Stimulated activated CD4-positive, alpha-beta T cell treated with anti-CD3 and anti-CD28 coated beads, Interleukin-4, amount 100 ng/mL, for 4 hours (primary cell): Measurements from ENCODE around the gene GPR149.
"Not testable (repeated sequence)": the region's sequence is repeated elsewhere in the genome, so short reads cannot be mapped to it uniquely, and the experiment has no call there.

ENCODE experiments used
- DNase-seq, 2 experiments: peaks; one replicate each; pipeline ENCODE4 v3.0.0-alpha.2; 2020

Gene GPR149, protein sequence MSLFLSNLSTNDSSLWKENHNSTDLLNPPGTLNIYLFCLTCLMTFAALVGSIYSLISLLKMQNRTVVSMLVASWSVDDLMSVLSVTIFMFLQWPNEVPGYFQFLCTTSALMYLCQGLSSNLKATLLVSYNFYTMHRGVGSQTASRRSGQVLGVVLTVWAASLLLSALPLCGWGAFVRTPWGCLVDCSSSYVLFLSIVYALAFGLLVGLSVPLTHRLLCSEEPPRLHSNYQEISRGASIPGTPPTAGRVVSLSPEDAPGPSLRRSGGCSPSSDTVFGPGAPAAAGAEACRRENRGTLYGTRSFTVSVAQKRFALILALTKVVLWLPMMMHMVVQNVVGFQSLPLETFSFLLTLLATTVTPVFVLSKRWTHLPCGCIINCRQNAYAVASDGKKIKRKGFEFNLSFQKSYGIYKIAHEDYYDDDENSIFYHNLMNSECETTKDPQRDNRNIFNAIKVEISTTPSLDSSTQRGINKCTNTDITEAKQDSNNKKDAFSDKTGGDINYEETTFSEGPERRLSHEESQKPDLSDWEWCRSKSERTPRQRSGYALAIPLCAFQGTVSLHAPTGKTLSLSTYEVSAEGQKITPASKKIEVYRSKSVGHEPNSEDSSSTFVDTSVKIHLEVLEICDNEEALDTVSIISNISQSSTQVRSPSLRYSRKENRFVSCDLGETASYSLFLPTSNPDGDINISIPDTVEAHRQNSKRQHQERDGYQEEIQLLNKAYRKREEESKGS

DNA sequence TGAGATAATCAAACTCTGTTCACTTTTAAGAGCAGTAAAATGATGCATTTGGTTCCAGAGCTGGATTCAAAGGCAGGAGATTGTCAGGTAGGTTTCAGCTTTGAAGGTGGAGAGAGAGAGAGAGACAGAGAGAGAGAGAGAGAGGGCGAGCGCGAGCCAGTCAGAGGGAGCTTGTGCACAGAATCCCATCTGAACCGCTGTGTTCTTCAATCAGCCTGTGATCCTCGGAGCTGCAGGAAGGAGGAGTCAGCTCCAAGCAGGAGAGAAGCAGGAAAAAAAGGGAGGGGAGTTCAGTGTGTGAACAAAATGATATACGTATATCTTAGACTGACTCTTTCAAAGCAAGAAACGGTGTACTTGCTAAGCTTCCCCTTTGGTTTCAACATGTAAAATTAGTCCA is at the start of gene GPR149:
Gene GPR149 (minus strand): TSS at position 177 of the 400 bp plus-strand sequence. CDS start 575 bp downstream, outside the sequence.
- DNase-seq, result no peak

DNA sequence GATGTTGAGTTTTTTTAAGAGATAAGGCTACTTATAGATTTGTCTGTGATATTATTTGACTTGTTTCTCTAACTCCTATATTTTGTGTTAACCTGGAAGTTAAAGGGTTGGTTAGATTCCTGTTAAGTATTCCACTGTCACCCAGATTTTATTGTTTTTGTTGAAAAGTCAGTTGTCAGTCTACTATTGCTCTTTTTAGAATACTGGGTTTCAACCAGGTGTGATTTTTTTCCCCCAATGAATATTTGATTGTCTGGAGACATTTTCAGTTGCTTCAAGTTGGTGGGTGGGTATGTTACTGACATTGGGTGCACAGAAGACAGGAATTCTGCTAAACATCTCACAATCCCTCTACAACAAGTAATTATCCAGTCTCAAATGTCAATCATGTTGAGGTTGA is 43.8 kb upstream of the GPR149 start:
- DNase-seq, result no peak

DNA sequence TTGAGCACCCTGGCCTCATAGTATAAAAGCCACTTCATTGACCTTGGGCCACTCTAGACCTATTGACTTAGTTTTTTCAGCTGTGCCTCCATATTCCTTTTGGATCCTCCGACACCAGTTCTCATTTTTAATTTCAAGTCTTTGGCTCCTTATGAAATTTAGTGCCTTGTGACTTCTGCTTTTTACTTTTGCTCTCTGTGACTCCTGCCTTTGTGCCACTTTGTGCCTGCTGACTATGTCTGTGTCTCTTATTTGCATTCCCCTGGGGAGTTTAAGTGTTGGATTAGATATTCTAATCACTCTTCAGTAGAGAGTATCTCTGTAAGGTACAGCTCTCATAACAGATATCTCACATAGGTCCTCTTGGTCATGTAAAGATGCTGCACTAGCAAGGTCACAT is 39.6 kb upstream of the GPR149 start:
- DNase-seq, result no peak

DNA sequence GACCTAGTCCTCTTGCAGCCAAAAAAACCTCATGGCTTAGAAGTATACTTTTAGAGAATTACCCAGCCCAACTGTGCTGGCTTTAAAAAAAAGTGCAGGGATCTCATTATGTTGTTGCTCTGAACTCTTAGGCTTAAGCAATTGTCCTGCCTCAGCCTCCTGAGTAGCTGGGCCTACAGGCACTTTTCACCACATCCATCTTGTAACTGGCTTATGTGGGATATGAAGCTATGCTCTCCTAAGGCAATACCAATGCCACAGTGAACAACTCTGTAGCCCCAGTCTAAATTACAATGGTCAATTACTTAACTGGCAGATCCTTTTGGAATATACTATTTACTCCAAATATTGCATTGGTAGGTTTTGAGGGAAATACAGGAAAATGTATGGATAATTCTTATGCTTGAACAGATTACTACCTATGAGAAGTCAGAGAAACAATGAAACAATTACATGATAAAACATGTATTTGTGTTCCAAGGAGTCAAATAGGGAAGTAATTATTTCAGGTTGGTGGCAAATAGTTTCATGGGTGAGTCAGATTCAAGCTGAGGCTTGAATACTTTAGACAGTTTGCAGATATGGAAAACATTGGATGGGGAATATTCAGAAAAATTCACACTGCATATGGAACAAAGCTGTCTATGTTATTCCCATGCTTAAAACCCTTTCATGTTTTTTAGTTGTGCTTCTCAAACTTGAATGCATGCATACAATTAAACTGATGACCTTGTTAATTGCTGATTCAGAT is 34.6 kb upstream of the GPR149 start:
- DNase-seq, result no peak

DNA sequence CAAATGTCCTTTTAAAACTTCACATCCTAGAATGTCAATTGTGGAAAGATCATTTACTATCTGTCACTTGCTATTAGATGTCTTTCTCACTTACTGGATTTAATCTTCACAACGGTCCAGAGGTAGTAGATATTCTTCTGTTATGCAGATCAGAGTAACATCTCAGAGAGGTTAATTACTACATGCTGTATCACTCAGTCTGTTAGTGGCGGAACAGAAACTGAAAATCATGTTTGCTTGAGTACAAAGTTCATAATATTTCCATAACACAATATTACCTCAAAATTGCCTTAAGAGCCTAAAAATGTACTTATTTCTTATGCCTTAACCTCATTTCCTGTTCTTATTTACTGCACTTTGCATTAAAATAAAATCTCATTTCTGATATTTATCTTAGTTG is 28.6 kb upstream of the GPR149 start:
- DNase-seq, result no peak

DNA sequence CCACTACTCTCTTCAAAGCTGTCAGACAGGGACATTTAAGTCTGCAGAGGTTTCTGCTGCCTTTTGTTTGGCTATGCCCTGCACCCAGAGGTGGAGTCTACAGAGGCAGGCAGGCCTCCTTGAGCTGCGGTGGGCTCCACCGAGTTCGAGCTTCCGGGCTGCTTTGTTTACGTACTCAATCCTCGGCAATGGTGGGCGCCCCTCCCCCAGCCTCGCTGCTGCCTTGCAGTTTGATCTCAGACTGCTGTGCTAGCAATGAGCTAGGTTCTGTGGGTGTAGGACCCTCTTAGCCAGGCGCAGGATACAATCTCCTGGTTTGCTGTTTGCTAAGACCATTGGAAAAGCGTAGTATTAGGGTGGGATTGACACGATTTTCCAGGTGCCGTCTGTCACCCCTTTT is 9.1 kb upstream of the GPR149 start:
- not testable (repeated sequence) for DNase-seq

DNA sequence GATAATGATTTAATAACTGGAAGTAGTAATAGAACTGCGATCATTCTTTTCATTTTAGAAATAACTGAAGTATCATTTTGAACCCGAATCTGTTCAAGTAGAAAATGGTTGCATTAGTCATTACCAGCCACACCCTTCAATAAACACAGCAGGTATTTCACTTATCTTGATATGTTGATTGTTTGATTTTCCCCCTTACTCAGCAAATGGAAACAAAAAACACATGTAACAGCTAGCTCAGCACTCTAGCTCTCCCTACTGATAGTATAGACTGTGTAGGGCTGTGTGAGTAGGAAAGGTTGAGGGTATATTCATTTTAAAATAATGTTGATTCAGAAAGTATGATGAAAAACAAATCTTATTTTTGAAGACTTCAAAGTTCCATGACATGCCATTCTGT is 1.1 kb upstream of the GPR149 start:
- no peak for DNase-seq

DNA sequence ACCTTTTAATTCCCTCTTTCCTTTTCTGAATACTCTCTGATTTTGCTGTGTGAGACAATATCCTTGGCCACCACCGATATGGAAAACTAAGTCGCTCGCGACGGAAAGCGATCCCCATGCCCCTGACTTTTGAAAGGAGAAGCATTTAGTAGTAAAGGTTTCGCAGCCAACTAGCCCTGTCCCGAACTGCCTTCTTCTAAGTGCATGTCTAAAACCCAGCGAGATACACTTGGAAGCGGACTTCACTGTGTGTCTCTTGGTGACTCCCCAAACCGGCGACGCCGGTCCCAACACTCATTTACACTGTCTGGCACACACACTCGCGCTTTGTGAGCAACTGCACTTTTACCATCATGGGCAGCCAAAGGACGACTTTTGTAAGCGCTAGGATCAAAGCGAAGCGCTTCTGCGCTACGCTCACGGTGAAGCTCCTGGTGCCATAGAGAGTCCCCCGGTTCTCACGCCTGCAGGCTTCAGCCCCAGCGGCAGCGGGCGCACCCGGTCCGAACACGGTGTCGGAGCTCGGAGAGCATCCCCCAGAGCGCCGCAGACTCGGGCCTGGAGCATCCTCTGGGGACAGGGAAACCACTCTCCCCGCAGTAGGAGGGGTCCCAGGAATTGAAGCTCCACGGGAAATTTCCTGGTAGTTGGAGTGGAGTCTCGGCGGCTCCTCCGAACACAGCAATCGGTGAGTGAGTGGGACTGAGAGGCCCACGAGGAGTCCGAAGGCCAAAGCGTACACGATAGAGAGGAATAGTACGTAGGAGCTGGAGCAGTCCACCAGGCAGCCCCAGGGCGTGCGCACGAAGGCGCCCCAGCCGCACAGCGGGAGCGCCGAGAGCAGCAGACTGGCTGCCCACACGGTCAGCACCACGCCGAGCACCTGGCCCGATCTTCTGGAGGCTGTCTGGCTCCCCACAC is 1.4 kb downstream of the GPR149 start:
- DNase-seq, result no peak

DNA sequence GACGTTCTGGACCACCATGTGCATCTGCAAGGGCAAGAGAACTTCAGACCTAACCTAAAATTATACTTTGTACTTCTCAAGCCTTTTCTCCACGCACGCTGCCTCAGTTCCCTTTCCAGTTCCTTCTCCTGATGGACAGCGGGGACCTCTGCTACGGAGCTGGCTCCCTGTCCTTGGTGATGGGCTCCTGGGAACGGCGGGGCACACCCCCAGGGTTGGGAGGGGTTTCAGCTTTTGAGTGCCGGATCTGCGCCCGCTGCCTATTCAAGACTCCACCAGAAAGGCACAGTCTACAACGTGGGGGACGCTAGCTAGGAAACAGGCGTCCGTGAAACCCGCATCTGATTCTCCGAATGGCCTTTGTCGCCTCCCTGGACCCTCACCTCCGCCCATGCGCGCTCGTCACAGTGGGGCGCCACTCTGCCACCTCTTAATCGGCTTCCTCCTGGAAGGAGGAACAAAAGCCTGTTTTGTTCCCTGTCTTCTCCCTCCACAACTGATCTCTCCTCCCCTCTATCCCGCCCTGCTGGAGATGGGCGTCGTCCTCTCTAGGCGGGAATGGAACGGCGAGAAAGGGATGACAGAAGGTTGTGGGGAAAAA is 2.2 kb downstream of the GPR149 start:
- DNase-seq, result no peak

DNA sequence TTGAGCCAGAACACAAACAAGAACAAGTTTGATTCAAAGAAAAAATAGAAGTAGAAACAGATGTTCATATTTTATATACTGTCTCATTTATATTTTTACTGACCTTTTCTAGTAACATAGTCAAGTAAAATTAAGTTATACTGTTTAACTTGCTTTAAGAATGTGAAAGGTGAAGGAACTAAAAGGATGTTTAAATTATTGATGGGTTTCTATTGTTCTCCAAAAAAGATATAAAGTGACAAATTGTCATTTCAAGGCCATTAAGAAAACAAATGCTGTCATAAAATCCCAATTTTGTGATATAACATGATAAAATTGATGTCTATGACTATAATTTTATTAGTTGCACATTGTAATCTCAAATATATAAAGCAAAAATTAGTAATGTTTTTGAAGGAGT is 7.3 kb downstream of the GPR149 start:
- DNase-seq, result no peak

DNA sequence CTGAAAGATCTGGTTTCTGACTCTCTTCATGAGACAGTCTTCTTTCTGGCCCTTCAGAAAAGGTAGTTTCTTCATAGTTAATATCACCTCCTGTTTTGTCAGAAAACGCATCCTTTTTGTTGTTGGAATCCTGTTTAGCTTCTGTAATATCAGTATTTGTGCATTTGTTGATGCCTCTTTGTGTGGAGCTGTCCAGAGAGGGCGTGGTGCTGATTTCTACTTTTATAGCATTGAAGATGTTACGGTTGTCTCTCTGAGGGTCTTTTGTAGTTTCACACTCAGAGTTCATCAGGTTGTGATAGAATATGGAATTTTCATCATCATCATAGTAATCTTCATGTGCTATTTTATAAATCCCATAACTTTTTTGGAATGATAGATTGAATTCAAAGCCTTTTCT is 8.9 kb downstream of the GPR149 start:
- no peak for DNase-seq

DNA sequence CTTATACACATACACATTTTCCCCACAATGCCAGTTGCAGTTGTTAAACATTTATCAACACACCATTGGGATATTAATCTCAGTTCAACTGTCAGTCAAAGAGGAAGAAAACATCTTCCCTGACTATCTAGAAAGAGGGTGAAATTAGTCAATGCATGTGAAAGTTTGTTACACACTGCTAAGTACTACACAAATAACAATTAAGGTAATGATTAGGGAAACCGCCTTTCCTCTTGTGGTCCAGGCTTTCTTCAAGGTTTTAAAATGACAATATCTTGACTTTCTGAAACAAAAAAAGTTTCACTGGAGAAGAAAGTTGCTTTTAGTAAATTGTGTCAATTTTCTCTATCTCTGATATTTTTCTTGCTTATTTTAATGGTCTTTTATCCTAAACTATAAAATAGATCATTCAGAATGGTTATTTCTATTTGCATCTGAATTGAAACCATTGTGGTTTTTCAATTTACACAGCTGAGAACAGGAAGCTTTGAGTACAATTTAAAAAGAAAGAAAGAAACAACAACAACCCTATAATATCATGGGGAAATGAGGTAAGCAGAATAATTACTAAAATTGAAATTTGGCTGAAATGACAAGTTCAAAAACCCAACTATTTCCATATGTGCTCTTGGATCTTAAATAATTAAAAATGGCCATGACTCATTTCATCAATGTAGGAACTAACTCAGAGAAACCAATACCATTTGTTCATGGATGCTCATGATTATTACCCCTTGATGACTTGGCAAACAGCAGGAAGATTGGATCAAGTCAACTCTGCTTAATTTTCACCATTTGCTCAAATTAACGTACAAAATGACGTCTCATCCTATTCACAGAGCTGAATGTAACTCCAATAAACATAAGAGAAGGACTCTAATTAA is 31.7 kb downstream of the GPR149 start:
- no peak for DNase-seq

DNA sequence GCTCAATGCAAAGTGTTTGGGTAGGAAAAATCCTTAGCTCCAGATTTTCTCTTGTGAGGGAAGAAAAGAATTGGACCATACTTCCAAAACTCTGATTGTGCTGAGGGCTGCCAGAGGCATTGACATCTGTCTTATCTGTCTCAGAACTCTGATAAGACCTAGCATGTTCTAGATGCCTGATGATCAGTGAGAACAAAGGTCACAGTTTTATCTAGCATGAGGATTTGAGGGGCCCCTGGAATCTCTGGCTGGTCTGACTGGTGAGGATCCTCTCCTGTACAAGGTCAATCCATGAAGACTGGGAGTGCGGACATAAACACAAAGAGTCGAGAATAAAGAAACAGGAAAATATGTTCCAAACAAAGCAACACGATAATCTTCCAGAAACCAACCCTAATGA is 40.1 kb downstream of the GPR149 start:
- DNase-seq, result no peak

DNA sequence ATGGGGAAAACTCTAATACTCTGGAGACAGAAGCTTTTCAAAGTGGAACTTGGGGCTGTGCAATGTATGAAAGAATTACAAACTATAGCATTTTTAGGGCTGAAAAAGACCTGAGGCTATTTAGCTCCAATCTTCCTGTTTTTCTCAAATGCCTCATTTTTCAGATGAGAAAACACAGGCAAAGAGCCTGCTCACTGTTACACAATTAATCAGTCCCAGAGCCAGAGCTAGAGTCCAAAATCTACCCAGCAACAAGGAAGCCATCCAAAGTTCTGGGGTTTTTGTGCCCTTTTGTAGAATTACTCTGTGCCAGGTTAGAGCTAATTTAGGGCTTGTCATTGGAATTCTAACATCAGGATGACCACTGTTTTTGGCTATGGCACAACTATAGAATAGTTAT is 45.5 kb downstream of the GPR149 start:
- no peak for DNase-seq

DNA sequence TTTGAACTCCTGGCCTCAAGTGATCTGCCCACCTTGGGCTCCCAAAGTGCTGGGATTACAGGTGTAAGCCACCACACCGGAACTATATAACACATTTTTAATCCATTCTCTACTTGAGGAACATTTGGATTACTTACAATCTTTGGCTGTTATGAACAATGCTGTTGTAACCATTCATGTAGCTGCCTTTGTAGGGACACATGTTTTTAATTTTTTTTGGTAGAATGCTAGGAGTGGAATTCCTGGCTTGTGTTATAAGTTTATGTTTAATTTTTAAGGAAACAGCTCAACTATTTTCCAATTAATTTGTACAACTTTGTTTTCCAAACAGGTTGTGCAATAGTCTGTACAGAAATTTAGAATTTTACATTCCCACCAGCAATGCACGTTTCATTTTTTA is 51.7 kb downstream of the GPR149 start:
- no peak for DNase-seq

DNA sequence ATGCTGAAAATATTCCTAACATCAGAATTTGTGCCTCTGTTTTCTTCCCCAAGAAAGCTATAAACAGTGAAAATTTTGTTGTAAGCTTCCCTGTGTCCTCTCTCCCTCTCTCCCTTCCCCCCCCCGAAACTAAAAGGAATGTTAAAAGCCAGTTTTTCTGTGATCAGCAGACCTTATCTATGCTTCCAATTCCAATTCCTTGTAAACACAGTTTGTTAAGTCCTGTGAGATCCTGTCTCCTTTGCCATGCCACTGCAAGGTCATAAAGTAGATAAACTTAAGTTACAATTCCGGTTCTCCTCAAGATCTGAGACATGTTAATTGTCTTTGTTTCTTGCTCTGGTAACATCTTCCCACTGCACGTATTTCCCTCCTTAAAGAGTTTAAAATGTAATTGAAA is 62.8 kb downstream of the GPR149 start:
- DNase-seq, result no peak

DNA sequence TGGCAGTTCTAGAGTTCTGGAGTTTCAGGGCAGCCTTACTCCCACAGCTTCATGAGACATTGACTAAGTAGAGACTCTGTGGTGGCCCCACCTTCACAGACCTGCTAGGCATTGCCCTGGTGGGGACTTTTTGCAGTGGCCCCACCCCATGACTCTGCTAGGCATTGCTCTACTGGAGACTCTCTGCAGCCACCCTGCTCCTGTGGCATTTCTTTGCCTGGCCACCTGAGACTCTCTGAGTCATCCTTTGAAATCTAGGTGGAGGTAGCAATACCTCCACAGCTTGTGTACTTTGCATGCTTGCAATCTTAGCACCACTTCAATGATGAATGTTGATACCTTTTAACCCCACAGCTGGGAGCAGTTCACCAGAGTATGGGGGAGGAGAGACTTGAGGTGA is 65.1 kb downstream of the GPR149 start:
- no peak for DNase-seq

DNA sequence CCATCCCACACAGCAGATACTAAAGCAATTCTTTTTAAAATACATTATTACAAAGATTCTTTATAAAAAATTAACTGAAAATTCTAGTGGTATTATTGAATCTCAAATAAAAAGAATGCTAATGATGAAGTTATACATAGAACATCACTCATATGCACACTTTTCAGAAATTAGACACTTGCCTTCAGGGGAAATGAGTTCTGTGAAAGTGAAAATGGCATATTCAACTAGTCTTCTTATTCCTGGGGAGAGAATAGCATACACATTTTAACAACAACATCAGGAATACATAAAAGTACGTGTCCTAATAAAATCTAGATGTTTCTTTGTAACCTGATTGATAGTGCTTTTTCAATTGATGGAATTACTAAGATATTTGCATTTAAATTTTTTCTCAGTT is 68.9 kb downstream of the GPR149 start:
- DNase-seq, result no peak

DNA sequence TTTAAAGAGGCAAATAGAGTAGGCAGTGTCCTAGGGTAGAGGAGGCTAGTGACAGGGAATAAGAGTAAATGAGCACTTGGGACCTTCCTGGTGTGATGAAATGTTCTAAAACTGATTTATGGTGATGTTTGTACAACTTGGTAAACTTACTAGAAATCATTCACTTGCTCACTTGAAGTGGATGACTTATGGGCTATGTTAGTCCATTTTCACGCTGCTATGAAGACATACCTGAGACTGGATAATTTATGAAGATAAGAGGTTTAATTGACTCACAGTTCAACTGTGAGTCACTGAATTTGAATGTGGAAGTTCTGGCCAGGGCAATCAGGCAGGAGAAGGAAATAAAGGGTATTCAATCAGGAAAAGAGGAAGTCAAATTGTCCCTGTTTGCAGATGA is 74.0 kb downstream of the GPR149 start:
- no peak for DNase-seq

DNA sequence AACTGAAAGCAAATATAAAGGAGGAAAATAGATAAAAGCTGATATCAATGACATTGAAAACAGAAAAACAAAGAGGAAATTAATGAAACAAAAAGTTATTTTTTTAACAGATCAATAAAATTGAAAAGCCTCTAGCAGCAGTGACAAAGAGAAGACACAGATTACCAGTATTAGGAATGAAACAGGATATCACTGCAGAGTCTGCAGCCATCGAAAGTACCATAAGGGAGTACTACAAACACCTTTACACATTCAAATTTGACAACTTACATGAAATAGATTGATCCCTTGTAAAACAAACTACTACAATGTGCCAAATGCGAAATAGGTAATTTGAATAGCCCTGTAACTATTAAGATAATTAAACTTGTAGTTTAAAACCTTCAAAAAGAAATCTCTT is 80.8 kb downstream of the GPR149 start:
- DNase-seq, result no peak
